GM04504 (cell line): Measurements from ENCODE around the gene OSTF1.

Experiments used
- DNase-seq: peaks from one replicate; pipeline ENCODE4 v3.0.0-alpha.2; 2012; ENCODE audit warnings: low read depth

The OSTF1 gene

DNA sequence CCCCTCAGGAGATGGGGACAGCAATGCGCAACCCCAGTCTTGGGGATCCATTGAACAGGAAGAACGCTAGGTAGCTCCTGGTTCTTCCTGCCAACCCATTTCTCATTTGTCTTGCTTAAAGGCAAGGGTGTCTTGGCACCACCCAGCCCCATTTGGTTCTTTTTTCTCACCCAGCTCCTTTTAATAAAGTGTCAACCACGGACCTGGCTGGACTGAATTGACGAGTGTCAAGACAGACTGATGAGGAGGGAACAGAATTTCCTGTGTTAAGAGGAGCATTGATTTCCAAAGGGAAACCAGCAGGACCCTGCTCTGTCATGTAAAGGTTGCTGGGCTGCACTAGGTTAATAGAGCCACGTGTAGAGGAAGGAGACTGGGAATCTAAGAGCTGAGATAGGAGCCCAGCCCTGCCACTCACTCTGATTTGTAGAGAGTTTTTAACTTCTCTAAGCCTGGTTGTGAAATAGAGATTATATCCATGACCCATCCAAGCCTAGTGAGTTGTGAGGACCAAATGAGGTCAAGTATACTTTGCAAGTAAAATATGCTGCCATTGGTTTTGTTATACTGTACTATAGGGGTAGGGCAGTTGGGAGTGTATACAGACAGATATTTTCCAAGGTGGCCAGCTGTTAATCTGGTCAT, 33.7 kb downstream of the OSTF1 start:
- no peak for DNase-seq

DNA sequence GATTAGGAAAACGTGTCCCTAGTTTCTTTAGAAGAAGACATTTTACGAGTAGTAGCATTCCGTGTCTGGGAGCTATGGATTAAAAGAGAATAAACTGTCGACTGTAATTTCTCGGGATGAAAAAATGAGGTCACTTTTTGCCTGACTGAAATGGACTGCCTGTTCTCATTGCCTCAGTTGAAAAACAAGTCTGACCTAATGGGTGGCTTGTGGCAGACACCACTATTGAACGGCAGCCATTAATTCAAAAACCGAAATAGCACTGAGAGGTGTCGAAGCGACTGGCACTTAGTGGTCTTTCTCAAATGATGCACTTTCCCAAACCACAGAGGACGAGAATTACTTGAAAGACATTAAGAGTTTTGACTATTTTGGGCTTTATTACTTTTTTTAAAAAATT, 35.4 kb downstream of the OSTF1 start:
- DNase-seq, result no peak

DNA sequence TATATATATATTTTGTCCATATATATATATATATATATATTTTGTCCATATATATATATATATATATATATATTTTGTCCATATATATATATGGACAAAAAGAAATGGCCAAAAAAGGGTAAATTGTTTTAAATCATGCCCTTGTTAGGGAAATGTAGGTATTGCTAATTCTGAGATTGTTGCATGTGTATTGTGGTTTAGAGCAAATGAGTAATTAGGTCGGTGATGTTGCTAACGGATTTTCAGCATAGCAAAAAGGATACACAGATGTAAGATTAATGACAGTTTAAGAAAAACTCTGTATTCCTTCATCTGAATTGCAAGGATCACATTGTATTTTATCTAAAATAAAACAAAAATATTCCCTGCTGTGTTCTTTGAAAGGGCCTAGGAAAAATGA, 40.2 kb downstream of the OSTF1 start:
- DNase-seq, result no peak

DNA sequence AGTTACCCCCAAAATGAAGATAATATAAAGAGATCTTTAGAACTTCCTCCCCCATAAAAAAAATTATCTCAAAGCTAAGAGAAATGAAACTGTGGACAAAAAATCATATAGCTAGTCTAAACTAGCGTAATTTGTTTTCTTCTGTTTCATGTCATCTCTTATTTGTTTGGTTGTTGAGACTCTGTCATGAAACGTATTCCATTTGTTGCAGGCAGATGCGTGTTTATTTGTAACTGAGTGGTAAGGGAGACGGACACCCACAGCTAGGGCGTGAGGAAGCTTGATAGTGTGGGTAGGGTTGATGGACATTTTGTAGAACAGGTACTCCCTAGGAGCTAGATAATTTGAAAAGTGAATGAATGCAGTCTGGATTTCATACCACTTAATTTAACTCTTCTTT, 41.9 kb downstream of the OSTF1 start:
- no peak for DNase-seq

DNA sequence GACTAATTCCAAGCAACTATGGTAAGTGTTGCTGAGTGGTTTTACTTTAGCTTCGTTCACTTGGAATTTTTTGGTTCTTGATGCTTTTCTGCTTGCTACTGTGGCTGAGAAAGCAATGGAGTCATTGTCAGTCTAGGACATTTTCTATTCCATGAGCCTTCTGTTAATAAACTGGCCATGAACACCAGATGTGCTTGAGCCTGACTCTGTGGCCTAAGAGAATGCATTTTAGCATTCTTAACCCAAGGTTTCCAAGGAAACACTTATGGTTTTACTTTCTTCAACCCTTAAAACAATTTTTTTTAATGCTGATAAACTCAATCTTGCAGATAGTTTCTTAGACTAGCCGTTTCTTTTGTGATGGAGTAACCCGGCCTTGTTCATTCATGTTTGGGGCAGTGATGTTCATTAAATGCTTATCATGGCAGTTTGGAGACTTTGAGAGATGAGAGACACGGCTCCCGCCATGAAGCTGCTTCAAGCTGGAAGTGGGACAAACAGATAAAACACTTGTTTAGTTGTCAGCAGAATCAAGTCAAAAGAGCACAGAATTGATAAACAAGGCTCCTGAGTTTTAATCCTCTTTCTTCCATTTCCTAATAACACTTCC, 42.4 kb downstream of the OSTF1 start:
- DNase-seq, result peak; percentile 35

DNA sequence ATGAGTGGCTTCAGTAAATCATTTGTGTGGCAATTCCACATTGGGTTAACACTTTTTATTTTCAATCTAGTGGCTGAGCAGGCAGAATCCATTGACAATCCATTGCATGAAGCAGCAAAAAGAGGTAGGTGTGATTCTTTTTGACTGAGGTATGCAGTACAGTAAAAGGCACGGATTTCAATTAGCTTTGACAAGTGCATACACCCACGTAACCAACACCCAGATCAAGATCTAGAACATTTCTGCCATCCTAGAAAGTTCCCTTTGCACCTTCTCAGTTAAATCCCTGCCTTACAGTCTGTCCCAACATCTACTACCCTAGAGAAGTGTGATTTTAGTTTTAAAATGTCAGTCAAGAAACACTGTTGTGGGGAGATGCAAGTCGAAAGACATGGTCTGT, 43.4 kb downstream of the OSTF1 start:
- DNase-seq, result no peak

DNA sequence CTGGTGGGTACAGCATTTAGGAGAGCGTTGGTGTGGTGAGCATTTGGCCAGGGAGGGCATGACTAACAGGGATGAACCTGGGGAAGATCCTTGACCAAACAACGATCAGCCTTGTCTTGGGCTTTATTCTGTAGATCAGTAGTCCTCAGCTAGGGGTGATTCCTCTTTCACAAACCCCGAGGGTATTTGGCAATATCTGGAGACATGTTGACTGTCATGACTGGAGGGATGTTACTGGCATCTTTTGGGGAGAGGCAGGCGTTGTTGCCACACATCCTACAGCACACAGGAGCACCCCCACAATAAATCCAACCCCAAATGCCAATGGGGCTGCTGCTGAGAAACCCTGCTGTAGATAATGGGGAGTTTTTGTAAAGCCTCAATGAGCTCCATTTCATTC, 43.9 kb downstream of the OSTF1 start:
- DNase-seq, result no peak

DNA sequence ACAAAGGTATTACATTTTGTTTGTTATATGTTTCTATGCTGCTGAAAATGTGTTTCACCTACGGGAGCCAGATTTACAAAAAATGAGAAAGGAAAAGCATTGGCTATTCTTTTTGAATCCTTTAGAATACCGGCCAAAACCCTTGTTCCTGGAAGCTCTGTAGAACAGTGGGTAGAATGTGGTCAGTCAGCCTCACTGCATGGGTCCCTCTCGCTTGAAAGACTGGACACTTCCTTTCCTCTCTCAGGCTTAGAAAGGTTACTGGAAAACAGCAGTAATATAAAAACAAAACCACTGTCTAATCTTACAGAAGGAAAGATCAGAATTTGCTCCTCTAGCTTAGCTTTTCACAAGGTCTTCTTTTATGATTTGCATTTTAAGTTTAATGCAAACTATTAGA, 45.1 kb downstream of the OSTF1 start:
- no peak for DNase-seq

DNA sequence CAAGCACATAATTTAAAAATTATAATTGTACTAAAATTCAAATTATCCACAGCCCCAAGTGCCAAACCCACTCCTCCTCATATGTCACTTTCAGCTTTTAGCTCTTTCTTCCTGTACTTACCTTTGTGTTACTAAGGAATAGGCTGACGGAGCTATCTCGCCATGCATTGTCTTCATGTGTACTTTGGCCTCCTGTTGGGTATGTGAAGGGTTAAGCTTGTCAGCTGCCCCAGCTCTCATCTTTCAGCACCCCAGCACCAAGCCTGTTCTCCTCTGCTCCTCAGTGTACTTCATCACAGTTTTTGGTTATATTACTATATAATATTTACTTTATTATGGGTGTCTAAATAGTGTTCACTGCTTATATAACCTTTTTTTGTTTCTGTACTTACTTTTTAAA, 46.2 kb downstream of the OSTF1 start:
- DNase-seq, result no peak

DNA sequence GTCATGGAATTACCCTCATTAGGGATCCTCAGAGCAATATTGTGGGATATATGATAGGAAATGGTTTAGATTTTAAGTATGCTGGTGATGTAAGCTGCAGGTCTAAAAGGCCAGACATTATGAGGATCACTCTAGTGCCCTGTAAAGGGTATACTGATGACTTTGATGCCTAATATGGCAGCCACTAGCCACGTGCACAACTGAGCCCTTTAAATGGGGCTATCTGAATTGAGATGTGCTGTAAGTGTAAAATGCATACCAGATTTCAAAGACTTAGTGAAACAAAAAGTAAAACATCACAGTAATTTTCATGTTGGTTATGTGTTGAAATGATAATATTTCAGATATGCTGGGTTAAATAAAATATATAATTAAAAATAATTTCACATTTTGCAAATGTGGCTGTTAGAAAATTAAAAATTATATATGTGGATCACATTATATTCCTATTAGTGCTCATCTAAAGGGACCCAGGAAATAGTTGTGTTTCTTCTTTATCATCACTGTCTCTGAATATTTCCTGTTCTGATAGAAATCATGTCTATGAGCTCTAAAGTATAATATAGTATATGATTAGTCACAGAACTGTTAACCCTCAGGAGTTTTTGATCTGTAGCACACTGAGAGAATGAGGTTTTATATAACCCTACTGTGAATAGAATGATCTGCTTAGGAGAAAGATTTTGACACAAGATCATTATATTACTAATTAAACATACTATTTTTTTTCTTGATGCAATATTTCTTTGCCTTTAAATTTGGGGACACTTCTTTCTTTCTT, 50.1 kb downstream of the OSTF1 start:
- DNase-seq, result no peak

DNA sequence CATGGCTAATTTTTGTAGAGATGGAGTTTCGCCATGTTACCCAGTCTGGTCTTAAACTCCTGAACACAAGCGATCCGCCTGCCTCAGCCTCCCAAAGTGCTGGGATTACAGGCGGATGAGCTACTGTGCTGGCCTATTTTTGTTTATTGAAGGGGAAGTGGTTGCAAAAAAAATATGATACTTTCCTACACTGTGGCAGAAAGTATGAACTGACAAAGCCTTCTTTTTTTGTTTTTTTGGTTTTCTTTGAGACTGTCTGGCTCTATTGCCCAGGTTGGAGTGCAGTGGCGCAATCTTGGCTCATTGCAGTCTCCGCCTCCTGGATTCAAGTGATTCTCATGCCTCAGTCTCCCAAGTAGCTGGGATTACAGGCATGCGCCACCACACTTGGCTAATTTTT, 50.9 kb downstream of the OSTF1 start:
- no peak for DNase-seq

DNA sequence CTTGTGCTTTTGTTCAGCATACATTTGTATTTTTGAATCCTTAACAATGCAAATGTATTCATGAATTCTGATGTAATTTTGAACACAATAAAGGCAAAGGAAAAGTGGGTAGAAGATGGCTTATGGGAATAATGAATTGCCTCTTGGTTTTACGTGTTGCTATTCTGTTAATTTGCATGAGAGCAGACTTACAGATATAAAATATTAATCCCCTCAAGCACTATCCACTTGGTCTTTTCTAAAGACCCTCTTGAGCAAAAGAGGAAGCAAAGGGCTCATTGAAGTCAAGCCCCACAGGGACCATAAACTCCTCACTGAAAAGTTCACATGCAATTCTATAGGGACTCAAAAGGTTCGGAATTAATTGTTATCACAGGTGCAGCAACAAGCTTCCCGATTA, 51.9 kb downstream of the OSTF1 start:
- no peak for DNase-seq

DNA sequence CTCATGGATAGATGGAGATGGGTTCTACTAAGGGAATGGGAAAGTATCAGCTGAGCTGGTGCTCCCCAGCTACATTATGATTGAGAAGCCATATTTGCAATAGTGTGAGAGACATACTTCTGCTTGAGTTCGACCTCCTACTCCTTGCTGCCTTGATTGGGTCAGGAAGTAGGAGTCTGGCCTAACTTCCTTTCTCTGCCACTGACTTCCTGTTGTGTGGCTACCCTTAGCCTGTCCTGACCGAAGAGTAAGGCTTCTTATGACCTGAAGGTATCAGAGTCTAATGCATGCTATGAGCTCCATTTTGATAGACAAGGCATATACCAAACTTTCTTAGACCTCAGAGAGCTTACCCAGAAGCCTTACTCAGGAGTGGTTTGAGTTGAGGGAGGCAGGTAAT, 53.9 kb downstream of the OSTF1 start:
- DNase-seq, result no peak

DNA sequence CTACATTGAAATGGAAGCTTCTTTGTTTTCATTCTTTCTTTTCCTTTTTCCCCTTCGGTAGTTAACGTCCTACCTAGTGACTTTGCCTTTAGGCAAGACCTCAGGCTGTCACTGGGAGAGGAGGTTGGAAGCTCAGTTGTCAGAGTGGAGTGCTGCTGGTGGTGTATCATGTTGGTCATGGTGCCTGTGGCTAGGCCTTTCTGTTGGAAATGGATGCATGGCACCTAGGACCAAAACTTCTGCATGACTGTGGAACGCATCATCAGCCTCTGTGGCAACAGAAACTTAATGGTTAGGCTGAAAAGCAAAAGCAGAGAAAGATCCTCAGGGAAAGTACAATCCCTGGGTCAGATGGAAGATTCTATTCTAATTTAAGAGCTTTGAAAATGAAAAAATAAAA, 57.9 kb downstream of the OSTF1 start:
- no peak for DNase-seq

DNA sequence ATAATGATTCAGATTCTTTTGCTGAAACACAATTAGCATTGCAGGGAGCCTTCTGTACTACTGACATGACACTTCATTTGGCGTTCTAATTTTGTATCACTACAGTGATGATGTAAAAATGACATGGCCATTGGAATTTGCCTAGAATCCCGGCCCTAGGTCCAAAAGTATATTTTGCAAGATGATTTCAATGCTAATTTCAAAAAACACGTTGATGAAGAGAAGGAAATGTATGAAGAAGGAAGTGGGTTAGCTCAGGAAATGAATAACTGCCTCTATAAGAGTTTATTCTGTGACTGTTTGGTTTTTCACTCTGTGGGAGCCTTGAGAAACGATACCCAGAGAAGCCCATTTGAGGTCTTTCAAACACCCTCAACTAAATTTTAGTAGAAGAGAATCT, 59.3 kb downstream of the OSTF1 start:
- no peak for DNase-seq

DNA sequence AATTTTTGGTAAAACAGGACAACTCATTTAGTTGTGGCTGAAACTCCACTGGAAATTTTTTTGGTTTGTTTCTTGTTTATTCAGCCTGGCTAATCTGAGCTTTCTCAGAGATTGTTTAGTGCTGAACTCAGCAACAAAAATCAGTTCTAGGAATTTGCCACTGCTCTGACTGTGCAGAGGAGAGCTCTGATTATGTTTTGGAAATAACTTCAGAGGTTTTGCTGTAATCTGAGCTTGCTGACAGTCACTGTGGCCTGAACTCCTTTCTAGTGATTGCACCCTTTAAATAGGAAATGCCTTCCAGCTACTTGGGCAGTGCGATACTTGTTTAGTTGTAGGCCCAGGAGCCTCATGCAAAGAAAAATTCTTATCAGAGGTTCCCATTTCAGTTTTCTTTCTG, 60.2 kb downstream of the OSTF1 start:
- peak; percentile 59 for DNase-seq

DNA sequence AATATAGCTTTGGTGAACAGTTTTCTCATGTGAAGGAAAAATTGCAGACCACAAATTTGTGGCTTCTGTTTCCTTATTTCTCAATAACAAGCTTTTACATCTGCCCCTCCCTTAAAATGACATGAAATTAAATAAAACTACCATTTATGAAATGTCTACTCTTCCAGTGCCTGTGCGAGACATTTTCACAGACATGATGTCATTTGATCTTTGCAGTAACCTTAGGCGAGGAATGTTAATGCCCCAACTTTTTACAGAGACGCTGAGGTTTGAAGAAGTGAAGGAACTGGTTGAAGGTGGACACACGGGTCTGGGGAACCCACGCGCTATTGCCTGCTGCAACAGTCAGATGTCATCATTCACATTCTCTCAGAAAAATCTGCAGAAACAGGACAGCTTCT, 61.5 kb downstream of the OSTF1 start:
- no peak for DNase-seq

DNA sequence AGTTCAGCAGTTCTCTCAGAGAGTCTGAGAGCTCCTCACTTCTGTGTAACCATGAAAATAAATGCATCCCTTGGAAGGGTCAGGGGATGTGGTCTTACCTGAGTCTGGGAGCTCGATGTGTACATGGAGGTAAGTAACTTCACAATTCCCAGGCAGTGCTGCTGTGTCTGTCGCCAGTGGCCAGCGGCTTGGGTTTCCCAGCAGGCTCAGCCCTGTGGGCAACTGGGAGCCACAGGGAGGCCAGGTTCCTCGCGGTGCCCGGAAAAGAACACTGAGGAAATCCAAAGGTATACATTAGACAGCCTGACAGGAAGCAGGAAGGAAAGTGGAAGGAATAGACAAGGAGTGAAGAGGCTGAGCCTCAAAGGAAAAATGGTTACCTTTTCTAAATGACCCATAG, 62.2 kb downstream of the OSTF1 start:
- no peak for DNase-seq

DNA sequence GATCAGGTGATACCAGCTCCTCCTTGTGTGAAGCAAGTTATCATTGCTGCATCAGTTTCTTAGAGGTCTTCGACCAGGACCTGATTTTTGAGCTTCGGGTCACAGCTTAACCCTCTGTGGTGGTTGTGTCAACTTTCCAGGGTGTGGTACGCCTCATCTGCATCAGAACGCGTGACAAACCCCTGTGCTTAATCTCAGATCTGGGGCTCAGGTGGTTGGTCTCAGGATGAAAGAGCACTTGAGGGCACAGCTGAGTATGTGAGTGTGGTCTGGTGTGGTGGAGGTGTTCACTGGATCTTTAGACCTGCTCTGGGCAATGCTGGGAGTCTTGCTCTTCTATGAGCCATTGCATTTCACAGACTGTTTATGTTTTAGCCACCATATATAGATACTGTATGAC, 64.1 kb downstream of the OSTF1 start:
- DNase-seq, result no peak

DNA sequence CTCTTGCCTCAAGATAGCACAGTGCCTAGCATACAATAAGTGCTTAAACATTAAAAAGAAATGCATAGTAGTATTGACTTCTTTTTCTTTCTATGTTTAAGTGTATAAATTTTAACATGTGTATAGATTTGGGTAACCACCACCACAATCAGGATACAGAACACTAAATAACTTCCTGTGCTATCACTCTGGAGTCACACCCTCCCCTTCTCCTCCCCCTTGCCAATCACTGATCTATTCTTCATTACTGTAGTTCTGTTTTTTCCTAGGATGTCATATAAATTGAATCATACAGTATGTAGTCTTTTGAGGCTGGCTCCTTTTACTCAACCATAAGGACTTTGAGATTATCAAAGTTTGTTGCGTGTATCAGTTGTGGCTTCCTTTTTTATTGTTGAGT, 68.5 kb downstream of the OSTF1 start:
- DNase-seq, result no peak

DNA sequence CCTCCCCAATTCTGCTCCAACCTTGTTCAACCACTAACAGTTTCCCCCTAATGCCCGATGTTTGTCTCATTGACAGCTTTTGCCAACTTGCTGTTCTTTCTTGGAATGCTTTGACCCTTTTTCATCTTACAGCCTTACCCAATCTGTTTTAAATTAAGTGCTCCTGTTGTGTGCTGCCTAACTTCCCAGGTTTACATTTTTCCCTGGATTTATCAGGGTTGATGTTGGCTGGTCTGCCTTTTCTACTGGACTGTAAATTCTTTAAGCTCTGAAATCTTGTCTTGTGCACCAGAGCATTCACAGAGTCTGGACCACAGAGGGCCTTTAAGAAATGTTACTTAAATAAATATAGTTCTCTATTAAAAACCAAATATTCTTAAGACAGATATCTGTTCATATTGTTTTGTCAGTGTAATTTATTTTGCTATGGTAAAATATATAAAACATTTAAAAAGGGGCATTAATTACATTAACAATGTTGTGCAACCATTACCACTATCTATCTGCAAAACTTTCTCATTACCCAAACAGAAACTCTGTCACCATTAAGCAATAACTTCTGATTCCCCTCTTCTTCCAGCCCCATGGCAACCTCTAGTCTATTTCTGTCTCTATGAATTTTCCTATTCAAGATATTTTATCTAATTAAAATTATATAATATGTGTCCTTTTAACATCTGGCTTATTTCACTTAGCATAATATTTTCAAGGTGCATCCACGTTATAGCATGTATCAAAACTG, 73.0 kb downstream of the OSTF1 start:
- no peak for DNase-seq

DNA sequence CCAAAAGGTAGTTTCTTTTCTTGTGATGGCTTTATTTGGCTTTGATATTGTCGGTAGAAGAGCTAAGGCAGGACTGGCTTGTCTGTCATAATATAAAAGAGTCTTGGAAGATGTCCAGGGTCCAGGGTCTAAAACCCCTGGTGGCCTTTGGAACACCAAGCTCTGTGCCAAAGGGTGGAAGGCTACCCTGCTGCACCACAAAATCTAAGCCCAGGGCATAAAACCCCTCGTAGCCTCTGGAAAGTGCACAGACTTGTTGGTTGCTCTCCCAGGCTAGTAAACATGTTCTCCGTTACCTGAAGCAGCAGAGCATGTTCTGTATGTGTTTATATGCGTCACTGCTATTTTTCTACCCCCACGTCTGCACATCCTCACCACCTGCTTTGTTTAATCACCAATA, 75.5 kb downstream of the OSTF1 start:
- DNase-seq, result no peak

DNA sequence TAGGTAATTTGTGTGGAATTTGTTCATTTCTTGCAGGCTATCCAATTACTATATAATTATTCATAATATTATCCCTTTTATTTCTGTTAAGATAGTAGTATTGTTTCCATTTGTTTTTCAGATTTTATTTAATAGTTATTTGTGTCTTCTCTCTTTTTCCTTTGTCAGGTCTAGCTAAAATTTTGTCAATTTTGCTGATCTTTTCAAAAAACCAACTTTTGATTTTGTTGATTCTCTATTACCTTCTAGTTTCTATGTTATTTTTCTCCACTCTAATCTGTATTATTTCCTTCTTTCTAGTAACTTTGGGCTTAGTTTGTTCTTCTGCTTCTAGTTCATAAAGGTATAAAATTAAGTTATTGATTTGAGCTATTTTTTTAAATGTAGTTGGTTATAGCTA, 76.3 kb downstream of the OSTF1 start:
- DNase-seq, result no peak
